ENCODE results near the gene HOXD13. TPM values are rescaled to one million over a fixed set of nuclear protein-coding genes. Genes with fewer than 3 reads are reported as not detected.

Gene HOXD13
- total RNA-seq (2022): not detected in 2 replicates
- not detected for Bru-seq, nascent RNA
- percentile 19 among the genes with signal in this experiment for BruChase-seq, experiment 1, labeled RNA remaining after a 2-hour chase
- BruChase-seq, experiment 2, labeled RNA remaining after a 6-hour chase: not detected
- long read RNA-seq: 0 reads

DNA sequence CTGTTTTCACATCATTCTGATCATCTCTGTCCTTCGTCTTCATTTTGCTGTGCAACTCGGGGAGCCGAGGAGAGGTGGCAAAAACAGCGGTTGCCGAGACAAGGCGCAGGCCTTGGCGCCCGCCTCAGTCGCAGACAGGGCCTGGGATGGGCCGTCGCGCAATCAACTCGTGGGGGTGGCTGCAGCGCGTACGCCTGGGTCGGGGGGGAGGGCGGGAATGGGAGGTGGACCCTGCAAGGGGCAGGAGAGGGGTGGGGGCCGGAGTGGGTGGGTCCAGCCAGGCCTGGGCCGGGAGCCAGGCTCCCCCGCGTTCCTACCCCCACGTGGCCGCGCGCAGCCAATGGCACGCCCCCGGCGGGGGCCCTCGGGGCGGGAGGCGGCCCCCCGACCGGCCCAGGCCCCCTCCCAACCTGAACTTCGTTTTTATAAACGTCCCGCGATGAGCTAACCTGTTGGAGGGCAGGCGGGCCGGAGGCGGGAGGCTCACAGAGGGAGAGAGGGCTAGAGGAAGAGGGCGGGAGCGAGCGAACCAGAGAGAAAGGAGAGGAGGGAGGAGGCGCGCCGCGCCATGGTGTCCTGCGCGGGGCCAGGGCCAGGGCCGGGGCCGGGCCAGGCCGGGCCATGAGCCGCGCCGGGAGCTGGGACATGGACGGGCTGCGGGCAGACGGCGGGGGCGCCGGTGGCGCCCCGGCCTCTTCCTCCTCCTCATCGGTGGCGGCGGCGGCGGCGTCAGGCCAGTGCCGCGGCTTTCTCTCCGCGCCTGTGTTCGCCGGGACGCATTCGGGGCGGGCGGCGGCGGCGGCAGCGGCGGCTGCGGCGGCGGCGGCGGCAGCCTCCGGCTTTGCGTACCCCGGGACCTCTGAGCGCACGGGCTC is at the start of gene HOXD13:
Gene HOXD13, plus strand, starts transcription at position 452 of the 875 bp plus-strand sequence. Its CDS starts 170 bp downstream, at position 622.
- no peaks in the 10 kb centered on the region for H3K9me3 ChIP-seq
- peaks cover 41% of the 10 kb centered on the region for H3K27me3 Mint-ChIP-seq (ENCODE audit: insufficient read depth, unreplicated experiment)
- no peaks in the 10 kb centered on the region for H3K36me3 ChIP-seq (ENCODE audit: control insufficient read depth, insufficient read depth, low read length)
- H3K4me1 Mint-ChIP-seq (ENCODE audit: low read depth, unreplicated experiment): no peaks in the 10 kb centered on the region
- DNase-seq: no peak
- POLR2A ChIA-PET: no interaction called here
- CTCF ChIA-PET: no interaction called here
- H3K4me1 ChIP-seq: peaks cover 9% of the 10 kb centered on the region
- peaks cover 16% of the 10 kb centered on the region for H3K27me3 ChIP-seq (replicated peaks; ENCODE audit: control insufficient read depth, insufficient read depth, low read length)
- H3K9me3 Mint-ChIP-seq (ENCODE audit: unreplicated experiment): no peaks in the 10 kb centered on the region
- BruUV-seq (replicated peaks): no TSS peak
- TF ChIP-seq, protein P1, sequence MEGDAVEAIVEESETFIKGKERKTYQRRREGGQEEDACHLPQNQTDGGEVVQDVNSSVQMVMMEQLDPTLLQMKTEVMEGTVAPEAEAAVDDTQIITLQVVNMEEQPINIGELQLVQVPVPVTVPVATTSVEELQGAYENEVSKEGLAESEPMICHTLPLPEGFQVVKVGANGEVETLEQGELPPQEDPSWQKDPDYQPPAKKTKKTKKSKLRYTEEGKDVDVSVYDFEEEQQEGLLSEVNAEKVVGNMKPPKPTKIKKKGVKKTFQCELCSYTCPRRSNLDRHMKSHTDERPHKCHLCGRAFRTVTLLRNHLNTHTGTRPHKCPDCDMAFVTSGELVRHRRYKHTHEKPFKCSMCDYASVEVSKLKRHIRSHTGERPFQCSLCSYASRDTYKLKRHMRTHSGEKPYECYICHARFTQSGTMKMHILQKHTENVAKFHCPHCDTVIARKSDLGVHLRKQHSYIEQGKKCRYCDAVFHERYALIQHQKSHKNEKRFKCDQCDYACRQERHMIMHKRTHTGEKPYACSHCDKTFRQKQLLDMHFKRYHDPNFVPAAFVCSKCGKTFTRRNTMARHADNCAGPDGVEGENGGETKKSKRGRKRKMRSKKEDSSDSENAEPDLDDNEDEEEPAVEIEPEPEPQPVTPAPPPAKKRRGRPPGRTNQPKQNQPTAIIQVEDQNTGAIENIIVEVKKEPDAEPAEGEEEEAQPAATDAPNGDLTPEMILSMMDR (IDR thresholded peaks at IDR 0.05; ENCODE audit: insufficient read depth in 1 of 2, low read depth in 1 of 2, low read length in 1 of 2, severe bottlenecking in 1 of 2, unreplicated experiment in 1 of 2): no peak
- no peaks in the 10 kb centered on the region for H3K36me3 Mint-ChIP-seq (ENCODE audit: insufficient read depth, unreplicated experiment)
- peak within 1 kb of the TSS; percentile 68 for H3K4me3 Mint-ChIP-seq (ENCODE audit: unreplicated experiment)
- H3K4me3 ChIP-seq (ENCODE audit: low read depth, low read length): peak within 1 kb of the TSS; percentile 36
- intact Hi-C loops (cut with micrococcal nuclease; ENCODE audit: unreplicated experiment): loop anchor here (10.0 kb wide), 2 partner anchors 488 to 1058 kb away; no protein-coding TSS in a partner anchor
- H3K27ac Mint-ChIP-seq (ENCODE audit: unreplicated experiment): no peak within 1 kb of the TSS

DNA sequence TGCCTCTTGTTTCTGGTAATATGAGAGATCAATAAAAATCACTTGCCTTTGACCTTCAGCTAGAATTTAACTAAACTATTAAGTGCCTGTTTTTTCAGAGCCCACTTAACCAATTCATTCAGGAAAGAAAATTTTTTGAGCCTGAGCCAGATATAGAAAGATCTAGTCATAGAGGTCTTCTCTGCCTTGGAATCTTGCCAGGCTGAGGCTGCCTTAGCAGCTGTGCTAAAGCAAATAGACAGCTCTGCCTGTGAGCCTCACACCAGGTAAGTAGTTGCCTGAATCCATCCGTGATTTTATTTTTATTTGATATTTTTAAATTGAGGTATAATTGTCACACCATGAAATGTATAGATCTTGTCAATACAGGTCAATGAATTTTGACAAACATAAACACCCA is 36.1 kb upstream of the HOXD13 start:
- ChIA-PET CTCF (no interaction called here), POLR2A (no interaction called here)
- Mint-ChIP-seq H3K4me1 (ENCODE audit: low read depth, unreplicated experiment) (no peaks in the 10 kb centered on the region), H3K36me3 (ENCODE audit: insufficient read depth, unreplicated experiment) (no peaks in the 10 kb centered on the region), H3K27me3 (ENCODE audit: insufficient read depth, unreplicated experiment) (peaks cover 19% of the 10 kb centered on the region), H3K4me3 (ENCODE audit: unreplicated experiment) (no peak overlapping the region), H3K27ac (ENCODE audit: unreplicated experiment) (no peak overlapping the region), H3K9me3 (ENCODE audit: unreplicated experiment) (no peaks in the 10 kb centered on the region)
- H3K27me3 ChIP-seq (replicated peaks; ENCODE audit: control insufficient read depth, insufficient read depth, low read length): no peaks in the 10 kb centered on the region
- H3K4me3 ChIP-seq (ENCODE audit: low read depth, low read length): no peak overlapping the region
- no peaks in the 10 kb centered on the region for H3K4me1 ChIP-seq
- no TSS peak for BruUV-seq (replicated peaks)
- H3K9me3 ChIP-seq: no peaks in the 10 kb centered on the region
- intact Hi-C loops (cut with micrococcal nuclease; ENCODE audit: unreplicated experiment): no loop called here
- TF ChIP-seq, protein P1 (IDR thresholded peaks at IDR 0.05; ENCODE audit: insufficient read depth in 1 of 2, low read depth in 1 of 2, low read length in 1 of 2, severe bottlenecking in 1 of 2, unreplicated experiment in 1 of 2): no peak
- no peaks in the 10 kb centered on the region for H3K36me3 ChIP-seq (ENCODE audit: control insufficient read depth, insufficient read depth, low read length)
- DNase-seq: no peak

DNA sequence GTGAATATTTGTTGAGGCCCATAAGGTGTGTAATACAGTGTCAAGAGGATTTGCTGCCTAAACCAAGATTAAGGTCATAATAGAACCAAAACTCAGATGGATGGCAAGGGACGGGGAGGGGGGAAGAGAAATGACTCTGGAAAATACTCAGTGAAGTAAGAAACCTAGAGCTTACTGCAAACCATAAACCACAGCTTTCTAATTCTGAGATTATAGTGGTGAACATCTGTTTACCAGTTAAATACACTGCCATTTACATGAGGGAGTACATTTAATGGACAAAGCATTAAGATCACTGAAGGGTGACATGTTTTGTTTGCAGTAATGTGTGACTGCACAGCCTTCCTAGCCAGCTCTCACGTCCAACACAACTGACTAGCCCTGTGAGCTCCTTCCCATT is 28.6 kb upstream of the HOXD13 start:
- ChIA-PET POLR2A (no interaction called here), CTCF (no interaction called here)
- no TSS peak for BruUV-seq (replicated peaks)
- no peaks in the 10 kb centered on the region for H3K9me3 ChIP-seq
- Mint-ChIP-seq H3K4me3 (ENCODE audit: unreplicated experiment) (no peak overlapping the region), H3K4me1 (ENCODE audit: low read depth, unreplicated experiment) (peaks cover 6% of the 10 kb centered on the region), H3K9me3 (ENCODE audit: unreplicated experiment) (no peaks in the 10 kb centered on the region), H3K27me3 (ENCODE audit: insufficient read depth, unreplicated experiment) (peaks cover 7% of the 10 kb centered on the region), H3K27ac (ENCODE audit: unreplicated experiment) (no peak overlapping the region), H3K36me3 (ENCODE audit: insufficient read depth, unreplicated experiment) (no peaks in the 10 kb centered on the region)
- intact Hi-C loops (cut with micrococcal nuclease; ENCODE audit: unreplicated experiment): no loop called here
- H3K27me3 ChIP-seq (replicated peaks; ENCODE audit: control insufficient read depth, insufficient read depth, low read length): no peaks in the 10 kb centered on the region
- TF ChIP-seq, protein P1 (IDR thresholded peaks at IDR 0.05; ENCODE audit: insufficient read depth in 1 of 2, low read depth in 1 of 2, low read length in 1 of 2, severe bottlenecking in 1 of 2, unreplicated experiment in 1 of 2): no peak
- H3K4me3 ChIP-seq (ENCODE audit: low read depth, low read length): no peak overlapping the region
- DNase-seq: no peak
- no peaks in the 10 kb centered on the region for H3K36me3 ChIP-seq (ENCODE audit: control insufficient read depth, insufficient read depth, low read length)
- no peaks in the 10 kb centered on the region for H3K4me1 ChIP-seq
